Breast epithelium (tissue), 3 donors: ENCODE data around the gene CFAP300.

ENCODE experiments used
- CTCF ChIP-seq, 3 donors: fragments of 450-650 bp; IDR thresholded peaks; one replicate each; pipeline ENCODE4 v1.5.1; 2016 to 2017; ENCODE audit warnings: antibody characterized with exemption in 3 of 3, mild to moderate bottlenecking in 3 of 3, moderate library complexity in 3 of 3
- POLR2A ChIP-seq: fragments of 450-650 bp; IDR thresholded peaks from one replicate; pipeline ENCODE4 v1.6.1; 2016; ENCODE audit warnings: antibody characterized with exemption, mild to moderate bottlenecking, moderate library complexity

GRCh38 chr11:102081313-102081712 lies 34.1 kb downstream of the CFAP300 start:
- no peak for TF ChIP-seq CTCF (IDR thresholded peaks at IDR 0.05)
- no peak for TF ChIP-seq POLR2A
